HG03280 (cell line): ENCODE data around the gene ASPHD2.

Experiments
- ATAC-seq: cut with Tn5 transposase; IDR thresholded peaks from one replicate; pipeline ENCODE4 v1.9.1; 2021; ENCODE audit warnings: mild to moderate bottlenecking, moderate library complexity; ENCODE audit not compliant: unreplicated experiment

ASPHD2 gene

DNA sequence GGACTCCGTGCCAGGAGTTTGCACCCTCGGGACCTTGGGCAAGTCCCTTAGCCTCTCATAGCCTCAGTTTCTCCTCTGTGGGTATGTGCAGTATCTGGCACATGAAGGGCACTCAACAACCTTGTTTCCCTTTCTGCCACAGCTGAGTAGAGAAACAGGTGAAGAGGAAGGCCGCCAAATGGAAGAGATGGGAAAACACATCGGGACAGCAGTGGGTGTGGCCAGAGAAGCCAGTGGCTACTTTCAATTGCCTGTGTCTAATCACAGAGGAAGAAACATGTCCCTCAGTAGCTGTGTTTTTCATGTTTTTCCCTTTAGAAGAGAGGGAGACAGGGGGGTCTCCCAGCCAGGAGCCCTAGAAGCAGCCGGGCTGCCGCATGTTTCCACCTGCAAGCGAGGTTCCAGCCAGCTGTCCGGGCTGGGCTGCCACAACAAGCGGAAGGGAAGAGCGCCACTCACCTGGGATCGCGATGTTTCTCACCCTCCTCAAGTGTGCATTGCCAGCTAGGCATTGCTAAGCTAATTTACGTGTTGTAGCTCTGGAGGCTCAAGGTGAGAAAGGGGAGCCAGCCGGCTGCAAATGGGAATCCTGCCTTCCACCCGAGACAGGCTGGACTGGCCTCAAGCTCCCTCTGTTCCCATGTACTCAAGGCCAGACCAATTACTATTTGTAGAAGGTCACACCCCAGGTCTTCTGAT, 16.7 kb downstream of the ASPHD2 start:
- no peak for ATAC-seq

DNA sequence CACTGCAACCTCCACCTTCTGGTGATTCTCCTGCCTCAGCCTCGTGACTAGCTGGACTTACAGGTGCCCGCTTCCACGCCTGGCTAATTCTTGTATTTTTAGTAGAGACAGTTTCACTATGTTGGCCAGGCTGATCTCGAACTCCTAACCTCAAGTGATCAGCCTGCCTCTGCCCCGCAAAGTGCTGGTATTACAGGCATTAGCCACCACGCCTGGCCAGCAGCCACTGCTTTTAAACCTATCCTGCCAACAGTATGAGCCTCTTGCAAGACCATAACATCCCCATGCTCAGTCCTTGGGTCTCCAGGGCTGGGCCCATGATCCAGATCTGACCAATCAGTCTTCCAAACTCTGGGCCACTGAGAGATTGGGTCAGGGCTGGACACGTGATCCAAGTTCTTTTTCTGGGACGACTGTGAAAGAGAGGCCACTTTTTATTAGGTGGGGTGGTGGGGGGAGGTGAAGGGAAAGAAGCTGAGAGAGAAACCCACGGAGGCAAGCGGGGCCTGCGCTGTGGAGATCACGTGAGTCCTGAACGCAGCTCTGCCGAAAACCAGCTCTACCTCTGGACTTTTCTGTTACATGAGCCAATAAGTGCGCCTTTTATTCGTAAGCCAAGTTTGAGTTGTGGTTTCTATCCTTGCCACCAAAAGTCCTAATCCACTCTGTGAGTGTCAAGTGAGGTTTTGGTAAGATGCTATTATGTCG, 17.9 kb downstream of the ASPHD2 start:
- no peak for ATAC-seq

DNA sequence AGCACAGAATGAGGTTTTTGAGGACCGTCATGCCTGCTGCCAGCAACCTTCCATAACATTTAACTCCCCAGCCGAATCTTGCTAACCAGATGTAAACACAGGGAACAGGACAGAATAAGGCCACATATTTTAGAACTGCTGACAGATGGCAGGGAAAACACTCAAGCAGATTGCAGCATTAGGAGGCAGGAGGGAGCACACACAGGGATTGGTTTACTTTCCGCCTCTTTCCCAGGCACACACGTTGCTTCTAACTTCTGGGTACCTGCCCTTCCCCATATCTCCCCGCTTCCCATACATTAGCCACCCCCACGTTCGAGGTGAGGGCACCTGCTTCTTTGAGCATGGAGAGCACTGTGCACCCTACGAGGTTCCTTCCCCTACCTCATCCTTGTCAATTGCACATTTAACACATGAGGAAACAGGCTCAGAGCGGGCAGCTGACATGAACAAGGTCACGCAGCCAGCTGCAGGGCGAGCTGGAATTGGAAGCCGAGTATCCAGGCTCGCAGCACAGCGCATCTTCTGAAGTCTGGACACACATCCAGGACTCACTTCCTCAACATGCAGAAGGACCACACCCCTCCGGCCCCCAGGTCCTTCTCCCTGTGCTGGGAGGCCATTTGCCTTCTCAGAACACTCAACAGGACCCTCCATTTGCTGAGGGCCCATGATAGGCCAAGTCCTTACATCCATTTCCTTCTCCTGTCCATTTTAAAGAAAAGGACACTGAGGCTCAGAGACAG, 18.7 kb downstream of the ASPHD2 start:
- no peak for ATAC-seq

DNA sequence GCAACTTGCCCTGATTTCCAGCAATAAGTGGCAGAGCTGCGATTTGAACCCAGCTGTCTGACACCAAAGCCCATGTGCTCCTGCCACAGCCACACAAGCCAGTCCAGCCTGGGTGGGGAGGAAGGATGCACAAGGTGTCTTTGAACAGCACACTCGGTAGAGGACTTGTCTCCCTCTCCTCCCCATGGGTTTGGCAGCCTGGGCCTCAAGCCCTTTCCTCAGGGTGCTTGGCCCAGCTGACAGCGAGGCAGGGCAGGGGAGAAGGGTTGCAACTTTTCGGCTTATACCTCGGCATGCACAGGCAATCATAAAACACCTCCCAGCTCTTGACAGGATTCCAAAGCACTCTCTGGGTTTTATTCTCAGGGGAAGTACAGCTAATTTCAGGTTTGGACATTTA, 19.3 kb downstream of the ASPHD2 start:
- no peak for ATAC-seq

DNA sequence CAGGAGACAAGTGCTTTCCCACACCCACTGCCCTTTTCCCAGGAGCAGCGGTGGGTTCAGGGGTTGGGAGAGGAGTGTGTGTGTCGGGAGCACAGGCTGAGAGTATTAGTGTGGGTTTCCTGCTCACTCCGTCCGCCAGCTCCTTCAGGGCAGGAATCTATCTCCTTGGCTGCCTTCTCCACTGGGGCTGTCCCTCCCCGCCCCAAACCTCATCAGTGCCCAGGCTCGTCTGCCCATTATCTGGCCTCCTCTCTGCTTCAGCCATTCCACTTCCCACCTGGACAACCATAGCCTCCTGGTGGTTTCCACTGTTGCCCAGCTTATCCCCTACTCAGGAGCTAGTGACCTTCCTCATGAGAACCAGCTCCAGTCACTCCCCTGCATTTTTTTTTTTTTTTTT, 19.9 kb downstream of the ASPHD2 start:
- ATAC-seq: no peak

DNA sequence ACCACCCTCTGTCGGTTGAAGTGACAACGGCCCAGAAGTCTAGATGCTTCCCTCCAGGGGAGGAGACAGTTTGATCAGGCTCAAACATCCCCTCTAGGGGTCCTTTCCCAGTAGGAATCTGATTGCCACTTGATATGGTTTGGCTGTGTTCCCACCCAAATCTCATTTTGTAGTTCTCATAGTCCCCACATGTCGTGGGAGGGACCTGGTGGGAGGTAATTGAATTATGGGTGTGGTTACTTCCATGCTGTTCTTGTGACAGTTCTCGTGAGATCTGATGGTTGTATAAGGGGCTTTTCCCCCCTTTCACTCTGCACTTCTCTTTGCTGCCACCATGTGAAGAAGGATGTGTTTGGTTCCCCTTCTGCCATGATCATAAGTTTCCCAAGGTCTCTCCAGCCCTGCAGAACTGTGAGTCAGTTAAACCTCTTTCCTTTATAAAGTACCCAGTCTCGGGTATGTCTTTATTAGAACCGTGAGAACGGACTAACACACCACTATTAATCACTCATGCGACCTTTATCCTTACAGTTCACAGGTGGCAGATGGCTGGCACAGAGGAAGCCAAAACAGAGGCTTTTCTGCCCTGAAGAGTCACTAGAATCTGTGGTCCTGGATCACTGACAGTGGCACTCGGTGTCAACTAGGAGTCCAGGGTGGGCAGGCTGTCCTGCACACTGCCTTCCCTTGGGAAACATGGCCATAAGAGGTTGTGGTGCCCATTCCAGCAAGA, 21.6 kb downstream of the ASPHD2 start:
- no peak for ATAC-seq

DNA sequence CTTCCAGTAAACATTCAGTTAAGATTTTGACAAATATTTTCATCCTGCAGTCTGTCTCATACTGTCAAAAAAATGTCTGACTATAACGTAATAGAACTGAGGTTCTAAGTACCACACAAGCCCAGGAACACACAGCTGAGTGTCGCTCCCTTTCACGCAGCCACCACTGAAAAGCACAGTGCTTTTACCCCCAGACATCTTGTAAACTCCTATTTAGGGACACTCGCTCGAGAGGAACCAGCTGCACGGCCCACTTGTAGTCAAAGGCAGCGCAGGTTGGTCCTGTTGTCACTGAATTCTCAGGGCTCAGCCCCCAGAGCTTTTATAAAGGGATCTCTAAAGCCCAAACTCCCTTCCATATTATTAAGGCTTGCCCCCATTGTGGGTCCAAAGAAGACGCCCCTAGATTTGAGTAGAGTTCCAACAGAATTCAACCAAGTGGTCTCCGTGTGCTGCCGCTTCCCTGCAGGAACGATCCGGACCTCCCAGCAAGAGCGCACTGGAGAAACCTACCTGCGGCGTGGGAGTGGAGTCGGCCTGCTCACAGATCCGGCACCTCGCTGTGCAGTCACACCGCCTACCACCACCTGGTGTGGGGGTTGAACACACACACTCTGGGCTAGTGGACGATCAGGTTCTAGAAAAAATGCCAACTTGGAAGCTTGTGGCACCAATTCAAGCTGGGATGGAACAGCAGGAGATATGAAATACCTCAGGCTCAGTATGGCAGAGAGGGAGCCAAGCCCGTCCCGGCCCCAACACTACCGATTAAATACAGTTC, 23.4 kb downstream of the ASPHD2 start:
- no peak for ATAC-seq

DNA sequence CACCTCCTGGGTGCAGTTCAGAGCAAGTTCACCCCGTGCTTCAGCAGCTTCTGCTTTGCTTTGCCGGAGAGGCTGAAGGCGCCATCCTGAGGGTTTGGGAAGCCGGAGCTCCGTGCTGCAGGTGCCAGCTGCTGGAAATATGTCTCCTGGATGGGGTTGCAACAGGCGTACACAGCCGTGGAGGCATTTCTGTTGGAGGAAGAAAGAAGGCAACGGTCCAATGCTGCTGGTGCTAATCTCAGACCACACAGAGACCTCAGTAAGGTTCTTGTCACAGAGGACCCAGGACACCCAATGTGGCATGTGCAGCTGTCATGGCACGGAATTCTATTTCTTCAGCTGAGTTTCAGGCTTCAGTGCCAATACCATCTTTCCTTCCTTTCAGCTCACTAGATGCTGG, 24.2 kb downstream of the ASPHD2 start:
- ATAC-seq: no peak

DNA sequence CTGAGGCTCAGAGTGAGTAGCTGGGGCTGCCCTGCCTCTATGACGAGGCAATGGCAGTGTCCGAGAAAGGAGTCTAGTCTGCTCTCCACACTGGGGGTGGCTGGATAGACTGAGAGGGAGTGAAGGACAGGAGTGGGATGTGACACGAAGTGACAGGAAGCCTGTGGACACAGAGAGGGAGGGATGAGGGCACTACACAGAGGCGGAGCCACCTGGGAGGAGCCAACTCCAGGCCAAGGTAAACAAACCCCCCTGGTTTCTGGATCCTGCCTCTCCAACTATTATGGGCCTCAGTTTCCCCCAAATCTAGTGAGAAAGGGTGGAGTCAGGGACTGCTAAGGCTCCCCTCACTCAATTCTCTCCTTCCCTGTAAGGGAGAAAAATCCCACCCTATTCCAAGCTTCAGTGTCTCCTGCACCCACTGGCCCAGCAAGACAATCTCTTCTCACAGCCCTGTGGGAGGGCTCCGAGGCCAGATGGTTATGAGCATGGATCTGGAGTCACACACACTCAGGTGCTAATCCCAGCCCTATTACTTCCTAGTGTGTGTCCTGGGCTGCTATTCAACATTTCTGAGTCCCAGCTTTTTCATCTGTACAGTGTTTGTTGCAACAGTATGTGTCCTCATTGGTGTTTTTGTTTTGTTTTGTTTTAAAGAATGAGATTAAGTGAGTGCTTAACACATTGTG, 24.9 kb downstream of the ASPHD2 start:
- no peak for ATAC-seq

DNA sequence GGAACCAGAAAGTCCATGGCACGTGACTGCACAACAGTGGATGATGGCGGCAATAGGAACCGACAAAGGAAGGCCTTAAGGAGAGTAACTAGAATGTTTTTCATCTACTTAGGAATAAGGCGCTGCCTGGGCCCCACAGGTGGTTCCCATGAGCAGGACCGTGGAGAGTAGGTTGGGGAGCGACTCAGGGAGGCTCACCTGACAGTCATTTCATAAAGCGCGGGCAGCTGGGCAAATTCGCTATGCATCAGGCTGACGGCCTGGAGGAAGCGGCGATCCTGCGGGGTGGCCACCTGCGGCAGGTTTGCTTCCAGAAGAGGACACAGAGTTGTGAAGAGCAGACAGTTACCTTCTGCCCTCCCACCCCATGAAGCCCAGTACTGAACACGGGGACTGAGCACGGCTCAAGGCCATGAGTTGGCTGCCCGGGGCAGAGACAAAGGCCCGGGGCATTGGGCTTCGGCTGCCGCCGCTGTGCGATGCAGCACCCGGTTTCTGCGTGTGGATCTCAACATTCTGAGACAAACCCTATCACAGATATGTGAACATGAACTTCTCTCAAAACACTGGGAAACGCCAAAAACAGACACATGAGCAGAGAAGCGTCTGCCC, 28.7 kb downstream of the ASPHD2 start:
- ATAC-seq: no peak

DNA sequence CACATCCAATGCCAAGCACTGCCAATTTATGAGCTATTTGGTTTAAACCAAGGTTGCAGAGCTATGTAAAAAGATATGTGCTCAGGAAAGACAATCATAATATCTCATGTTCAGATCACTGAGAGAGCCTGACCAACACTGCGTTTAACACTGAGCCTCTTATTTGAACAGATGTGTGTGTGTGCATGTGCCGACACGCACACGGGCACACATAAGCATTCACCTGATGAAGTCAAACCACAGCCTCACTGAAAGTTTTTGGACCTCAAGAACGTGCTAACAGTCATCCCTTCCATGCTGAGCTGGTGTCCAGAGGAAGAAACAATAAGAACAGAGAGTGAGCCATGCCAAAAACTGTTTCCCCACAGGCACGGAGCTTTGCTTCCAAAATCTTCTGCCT, 31.1 kb downstream of the ASPHD2 start:
- ATAC-seq: no peak

DNA sequence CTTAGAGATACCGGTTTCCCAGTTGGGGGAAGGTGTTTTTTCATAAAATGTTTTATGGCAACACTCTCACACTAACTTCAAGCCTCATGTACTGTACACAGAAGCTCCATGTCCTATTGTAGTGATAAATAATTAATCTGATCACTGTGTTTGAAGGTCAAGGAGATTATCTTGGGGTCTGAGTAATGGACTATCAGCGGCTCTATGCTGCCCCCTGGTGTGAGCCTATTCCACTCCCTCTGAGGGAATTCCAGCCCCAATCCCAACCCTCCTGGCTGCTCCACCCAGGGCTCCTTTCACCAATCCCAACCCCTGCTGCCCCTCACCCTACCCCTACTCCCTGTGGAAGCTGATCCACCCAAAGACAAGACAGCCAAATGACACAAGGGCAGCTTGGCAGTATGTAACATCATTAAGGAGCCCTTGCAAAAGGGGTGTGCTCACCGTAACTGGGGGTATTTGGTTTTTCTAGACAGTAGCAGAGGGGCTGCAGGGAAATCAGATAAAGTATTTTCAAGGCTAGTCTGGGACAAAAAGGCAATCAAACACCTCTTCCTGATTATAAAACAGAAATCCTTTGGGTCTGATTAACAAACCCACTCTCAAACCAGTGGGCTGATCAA, 32.2 kb downstream of the ASPHD2 start:
- no peak for ATAC-seq

DNA sequence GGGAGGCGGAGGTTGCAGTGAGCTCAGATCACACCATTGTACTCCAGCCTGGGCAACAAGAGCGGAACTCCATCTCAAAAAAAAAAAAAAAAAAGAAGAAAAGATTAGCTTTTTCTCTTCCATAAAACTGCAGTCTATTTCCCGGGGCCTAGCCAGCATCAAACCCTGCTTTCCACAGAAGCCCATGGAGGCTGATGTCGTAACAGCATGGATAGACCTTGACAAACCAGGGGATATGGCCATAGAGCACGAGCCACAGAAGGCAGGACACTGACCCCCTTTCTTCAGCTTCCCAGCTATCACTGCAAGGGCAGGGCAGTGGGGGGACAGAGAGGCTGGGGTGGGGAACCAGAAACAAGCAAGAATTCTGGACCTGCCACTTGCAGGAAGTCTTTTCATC, 33.0 kb downstream of the ASPHD2 start:
- no peak for ATAC-seq

DNA sequence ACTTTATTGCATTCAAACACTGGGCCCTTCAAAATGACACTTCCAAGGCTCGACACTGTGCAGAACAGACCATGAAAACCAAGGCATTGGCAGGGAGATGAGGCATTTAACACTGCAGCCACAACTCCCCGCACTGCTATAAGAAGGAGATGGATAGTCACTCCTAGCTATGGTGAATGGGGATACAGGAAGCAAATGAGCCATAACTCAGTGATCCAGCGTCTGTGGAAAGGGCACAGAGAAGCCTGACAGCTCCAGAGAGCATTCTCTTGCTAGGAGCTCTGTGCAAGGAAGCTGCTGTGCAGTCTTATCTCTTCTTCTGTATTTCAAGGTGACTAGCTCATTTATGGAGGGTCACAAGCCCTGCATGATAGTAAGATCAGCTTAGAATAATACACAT, 33.6 kb downstream of the ASPHD2 start:
- ATAC-seq: no peak

DNA sequence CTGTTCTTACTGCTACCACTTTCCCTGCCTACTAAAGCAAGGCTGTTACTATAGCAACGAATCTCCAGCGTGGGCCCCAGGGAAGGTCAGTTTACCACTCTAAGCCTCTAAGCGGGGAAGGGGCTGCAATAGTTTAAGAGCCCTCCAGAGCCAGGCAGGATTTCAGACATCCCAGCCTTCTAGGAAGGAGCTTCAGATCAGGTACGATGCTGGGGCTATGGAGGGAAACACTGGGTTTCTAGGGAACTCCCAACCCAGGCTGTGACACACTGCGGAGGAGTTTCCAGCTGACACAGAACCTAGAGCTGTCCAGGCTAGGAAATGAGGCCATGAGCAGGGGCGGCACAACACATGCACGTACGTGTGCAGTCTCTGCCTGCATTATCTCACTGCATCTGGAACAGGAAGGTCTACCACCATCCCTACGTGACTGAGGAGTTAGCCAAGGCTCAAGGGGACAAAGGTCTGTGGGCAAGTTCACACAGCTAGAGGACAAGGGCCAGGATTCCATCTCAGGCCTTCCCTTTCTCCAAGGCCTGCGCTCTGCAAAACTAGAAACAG, 34.1 kb downstream of the ASPHD2 start:
- no peak for ATAC-seq

DNA sequence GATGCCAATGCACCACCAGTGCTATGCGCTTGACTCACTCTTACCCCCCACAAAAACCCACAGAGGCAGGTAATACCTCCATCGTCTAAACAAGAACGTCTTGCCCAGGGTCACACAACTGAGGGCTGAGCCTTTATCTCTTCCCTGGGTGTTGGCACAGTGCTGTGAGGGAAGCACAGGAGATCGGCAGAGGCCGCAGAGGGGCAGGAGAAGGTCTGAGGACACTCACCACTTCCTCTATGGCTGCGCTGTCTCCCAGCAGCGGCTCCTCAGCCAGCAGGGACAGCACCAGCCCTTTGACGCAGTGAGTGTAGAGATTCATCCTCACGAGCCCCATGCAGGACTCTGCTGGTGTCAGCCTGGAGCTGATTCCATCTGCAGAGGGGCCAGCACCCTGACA, 34.6 kb downstream of the ASPHD2 start:
- no peak for ATAC-seq

DNA sequence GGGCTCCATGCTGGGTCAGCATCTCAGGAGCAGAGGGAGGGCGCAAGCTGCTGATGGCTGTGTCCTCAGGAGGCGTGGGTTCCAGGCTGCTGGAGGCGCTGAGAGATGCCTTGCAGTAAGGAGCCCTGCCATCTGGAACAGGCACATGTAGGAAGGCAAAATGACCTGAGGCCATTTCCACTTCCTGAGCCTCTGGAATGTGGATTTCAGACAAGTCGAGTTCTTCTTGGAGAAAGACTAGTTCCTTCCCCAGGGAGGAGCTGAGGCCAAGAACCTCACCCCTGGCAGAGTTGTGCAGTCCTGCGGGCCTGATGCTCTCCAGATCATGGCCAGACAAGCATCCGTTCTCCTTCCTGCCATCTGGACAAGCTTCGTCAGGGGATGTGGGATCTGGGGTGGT, 35.3 kb downstream of the ASPHD2 start:
- no peak for ATAC-seq

DNA sequence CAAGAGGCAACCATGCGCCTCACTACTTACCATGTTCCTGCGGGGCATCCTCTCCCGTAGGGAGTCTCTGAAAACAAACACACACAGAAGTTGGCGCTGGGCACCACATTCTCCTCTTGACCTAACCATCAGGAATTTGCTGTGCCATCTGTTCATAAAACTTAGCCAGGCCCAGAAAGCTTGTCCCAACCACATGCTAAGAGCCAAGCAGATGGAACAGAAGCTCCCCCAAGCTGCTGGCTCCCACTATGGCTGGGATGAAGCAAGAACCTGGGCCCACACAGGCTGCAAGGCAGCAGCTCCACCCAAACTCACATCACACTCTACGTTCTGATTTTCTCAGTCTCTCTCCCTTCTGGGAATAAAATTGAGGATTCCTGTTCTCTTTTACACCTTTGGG, 37.1 kb downstream of the ASPHD2 start:
- ATAC-seq: no peak

DNA sequence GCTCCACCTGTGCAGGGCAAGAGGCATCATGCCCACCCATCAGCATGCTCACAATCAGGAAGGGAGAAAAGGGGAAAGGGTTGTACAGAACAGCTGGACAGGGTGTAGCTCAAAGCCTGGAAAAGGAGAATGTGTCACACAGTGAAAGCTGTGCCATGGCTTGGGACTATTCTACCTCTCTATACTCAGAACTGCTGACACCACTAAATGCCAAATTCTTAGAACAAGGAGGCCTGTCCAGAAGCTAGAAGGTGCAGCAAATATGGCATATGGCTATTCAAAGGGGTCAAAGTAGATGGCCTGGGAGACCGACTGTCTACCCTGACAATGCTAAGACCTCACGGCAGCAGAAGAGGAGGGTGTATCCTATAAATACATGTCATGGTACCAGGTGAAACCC, 41.7 kb downstream of the ASPHD2 start:
- ATAC-seq: no peak
